CD4-positive, alpha-beta T cell (primary cell): ENCODE results near the gene LRRC39. TPM values are rescaled to one million over a fixed set of nuclear protein-coding genes. Genes with fewer than 3 reads are reported as not detected.
A peak's percentile ranks its signal among the peaks of the same experiment; 100 is the strongest.

Source experiments
- ATAC-seq: fragments of 200-7000 bp; cut with Tn5 transposase; one replicate; pipeline ENCODE4 v1.10.0; 2022; ENCODE audit warnings: mild to moderate bottlenecking; ENCODE audit not compliant: poor library complexity
- CTCF ChIA-PET: fragments of 350-600 bp; sonication (Branson Sonifier 250); formaldehyde crosslinking; loops from one replicate; lab custom pipeline; 2021; ENCODE audit warnings: antibody characterized with exemption, inconsistent platforms; lab: Charles Lee
- POLR2A ChIA-PET: fragments of 350-600 bp; sonication (Branson Sonifier 250); formaldehyde crosslinking; loops from one replicate; lab custom pipeline; 2021; ENCODE audit warnings: antibody characterized with exemption, inconsistent platforms; lab: Charles Lee
- DNase-seq, 14 experiments: peaks; one replicate each; pipeline ENCODE4 v3.0.0-alpha.2; 2013 to 2020; ENCODE audit warnings: mixed read lengths in 2 of 14
- H3K27ac ChIP-seq, 2 donors: one replicate each; pipeline versions ENCODE4 v1.5.1 to v1.7.0; 2013; ENCODE audit warnings: low read length in 2 of 2, low read depth in 1 of 2, mild to moderate bottlenecking in 1 of 2
- H3K27me3 ChIP-seq, 2 experiments: 1 replicate in 1 of 2; 2 replicates in 1 of 2; pipeline versions ENCODE4 v1.6.1 to v1.7.0; 2013; ENCODE audit warnings: low read length in 2 of 2, control low read depth in 1 of 2, mild to moderate bottlenecking in 1 of 2, moderate library complexity in 1 of 2; ENCODE audit not compliant: insufficient read depth in 2 of 2, control insufficient read depth in 1 of 2
- H3K36me3 ChIP-seq: one replicate; pipeline ENCODE4 v1.6.1; 2013; ENCODE audit warnings: low read length, control low read depth; ENCODE audit not compliant: insufficient read depth
- H3K4me1 ChIP-seq: one replicate; pipeline ENCODE4 v1.6.1; 2013; ENCODE audit warnings: low read length, control low read depth; ENCODE audit not compliant: insufficient read depth
- H3K4me3 ChIP-seq: one replicate; pipeline ENCODE4 v1.5.1; 2013; ENCODE audit warnings: mild to moderate bottlenecking, low read length, moderate library complexity
- H3K9me3 ChIP-seq, 2 experiments: 1 replicate in 1 of 2; 2 replicates in 1 of 2; pipeline versions ENCODE4 v1.6.1 to v1.7.0; 2013; ENCODE audit warnings: low read length in 2 of 2, mild to moderate bottlenecking in 2 of 2, control low read depth in 1 of 2, moderate library complexity in 1 of 2; ENCODE audit not compliant: control insufficient read depth in 1 of 2, insufficient read depth in 1 of 2
- H3K27ac Mint-ChIP-seq: one replicate; pipeline ENCODE4 v1.8.0; 2020; ENCODE audit warnings: mixed read lengths
- H3K27me3 Mint-ChIP-seq: one replicate; pipeline ENCODE4 v1.8.0; 2021; ENCODE audit warnings: mixed read lengths
- H3K36me3 Mint-ChIP-seq: one replicate; pipeline ENCODE4 v1.8.0; 2021; ENCODE audit warnings: low read depth, mixed read lengths
- H3K4me1 Mint-ChIP-seq: one replicate; pipeline ENCODE4 v1.8.0; 2021; ENCODE audit warnings: low read depth, mixed read lengths
- H3K4me3 Mint-ChIP-seq: one replicate; pipeline ENCODE4 v1.8.0; 2020; ENCODE audit warnings: mild to moderate bottlenecking, mixed read lengths
- H3K9me3 Mint-ChIP-seq: one replicate; pipeline ENCODE4 v1.8.0; 2020; ENCODE audit warnings: mixed read lengths
- intact Hi-C, 2 experiments: fragments of 100-400 bp; cut with DNase I in 1 of 2; cut with micrococcal nuclease in 1 of 2; formaldehyde crosslinking; loops; one replicate each; pipeline versions ENCODE4 v1.15.1 to v1.9.0; 2023 to 2025; cut with DNase I, micrococcal nuclease
- total RNA-seq, 174 experiments: library from RNA in 2 of 174; stranded (reverse) in 2 of 174; gene quantifications; one replicate each; pipeline ENCODE4 v1.2.3 and lab custom pipeline; 2021 to 2026
- TF ChIP-seq, protein P1 (sequence below): fragments of 200-600 bp; IDR thresholded peaks from one replicate; pipeline ENCODE4 v1.8.0; 2022; ENCODE audit warnings: antibody characterized with exemption, mild to moderate bottlenecking

Gene LRRC39
- total RNA-seq, 2 experiments from 2014 or later = 1.3 to 1.4 TPM

- Mint-ChIP-seq H3K27ac (no peak overlapping the region), H3K36me3 (peaks cover 21% of the 10 kb centered on the region), H3K4me3 (peak overlapping the region; percentile 30), H3K27me3 (no peaks in the 10 kb centered on the region), H3K9me3 (no peaks in the 10 kb centered on the region), H3K4me1 (peaks cover 38% of the 10 kb centered on the region)
- H3K36me3 ChIP-seq = peaks cover 3% of the 10 kb centered on the region
- POLR2A ChIA-PET = no interaction called here
- TF ChIP-seq, protein P1, sequence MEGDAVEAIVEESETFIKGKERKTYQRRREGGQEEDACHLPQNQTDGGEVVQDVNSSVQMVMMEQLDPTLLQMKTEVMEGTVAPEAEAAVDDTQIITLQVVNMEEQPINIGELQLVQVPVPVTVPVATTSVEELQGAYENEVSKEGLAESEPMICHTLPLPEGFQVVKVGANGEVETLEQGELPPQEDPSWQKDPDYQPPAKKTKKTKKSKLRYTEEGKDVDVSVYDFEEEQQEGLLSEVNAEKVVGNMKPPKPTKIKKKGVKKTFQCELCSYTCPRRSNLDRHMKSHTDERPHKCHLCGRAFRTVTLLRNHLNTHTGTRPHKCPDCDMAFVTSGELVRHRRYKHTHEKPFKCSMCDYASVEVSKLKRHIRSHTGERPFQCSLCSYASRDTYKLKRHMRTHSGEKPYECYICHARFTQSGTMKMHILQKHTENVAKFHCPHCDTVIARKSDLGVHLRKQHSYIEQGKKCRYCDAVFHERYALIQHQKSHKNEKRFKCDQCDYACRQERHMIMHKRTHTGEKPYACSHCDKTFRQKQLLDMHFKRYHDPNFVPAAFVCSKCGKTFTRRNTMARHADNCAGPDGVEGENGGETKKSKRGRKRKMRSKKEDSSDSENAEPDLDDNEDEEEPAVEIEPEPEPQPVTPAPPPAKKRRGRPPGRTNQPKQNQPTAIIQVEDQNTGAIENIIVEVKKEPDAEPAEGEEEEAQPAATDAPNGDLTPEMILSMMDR = no peak
- H3K4me1 ChIP-seq = peaks cover 12% of the 10 kb centered on the region
- CTCF ChIA-PET = no interaction called here
- intact Hi-C loops = loop anchor here (5.0 to 10.0 kb wide), 9 partner anchors 117 to 764 kb away; partner anchors contain the start of genes CDC14A (in 1 of the 2), DBT (in 1 of the 2), EXTL2 (in 1 of the 2) and RTCA (in 1 of the 2)
- no peak overlapping the region for H3K4me3 ChIP-seq
- no peaks in the 10 kb centered on the region for H3K27me3 ChIP-seq
- ATAC-seq (no peak), DNase-seq (no peak)
- H3K27ac ChIP-seq = no peak overlapping the region
- H3K9me3 ChIP-seq = no peaks in the 10 kb centered on the region
These were observed 47.4 kb downstream of the LRRC39 start for GRCh38 chr1:100130552-100131077.

- no peak overlapping the region for H3K4me3 Mint-ChIP-seq
- no peaks in the 10 kb centered on the region for H3K27me3 ChIP-seq
- peaks cover 4% of the 10 kb centered on the region for H3K4me1 ChIP-seq
- no peak overlapping the region for H3K4me3 ChIP-seq
- ChIA-PET POLR2A (no interaction called here), CTCF (no interaction called here)
- no peaks in the 10 kb centered on the region for H3K27me3 Mint-ChIP-seq
- peaks cover 9% of the 10 kb centered on the region for H3K4me1 Mint-ChIP-seq
- H3K9me3 ChIP-seq = no peaks in the 10 kb centered on the region
- ATAC-seq (no peak), DNase-seq (no peak)
- TF ChIP-seq, protein P1 = no peak
- peaks cover 3% of the 10 kb centered on the region for H3K36me3 ChIP-seq
- H3K9me3 Mint-ChIP-seq = no peaks in the 10 kb centered on the region
- no peak overlapping the region for H3K27ac ChIP-seq
- no peak overlapping the region for H3K27ac Mint-ChIP-seq
- peaks cover 9% of the 10 kb centered on the region for H3K36me3 Mint-ChIP-seq
- intact Hi-C loops = no loop called here
These were observed 50.8 kb downstream of the LRRC39 start for GRCh38 chr1:100127226-100127625.

DNA sequence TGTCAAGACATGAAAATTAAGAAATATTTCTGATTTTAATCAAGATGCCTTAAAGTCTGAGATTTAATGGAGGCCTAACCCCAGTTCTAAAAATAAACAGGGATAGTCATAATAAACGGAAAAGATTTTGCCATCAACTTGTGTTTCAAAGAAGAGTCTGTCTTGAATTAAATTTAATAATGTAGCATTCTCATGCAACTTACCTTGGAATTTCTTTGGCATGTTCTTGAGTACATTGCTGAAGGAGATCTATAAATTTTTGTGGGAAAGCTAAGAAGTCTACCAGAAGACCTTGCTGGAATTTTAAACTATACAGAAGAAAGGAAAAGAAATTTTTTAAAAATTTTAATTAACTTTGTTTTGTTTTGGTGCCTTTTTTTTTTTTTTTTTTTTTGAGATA lies 55.9 kb downstream of the LRRC39 start:
- Histone ChIP-seq H3K4me3 (no peak overlapping the region), H3K4me1 (no peaks in the 10 kb centered on the region), H3K27ac (no peak overlapping the region), H3K27me3 (no peaks in the 10 kb centered on the region), H3K36me3 (peaks cover 10% of the 10 kb centered on the region), H3K9me3 (no peaks in the 10 kb centered on the region)
- TF ChIP-seq, protein P1 = no peak
- peaks cover 19% of the 10 kb centered on the region for H3K36me3 Mint-ChIP-seq
- no peak overlapping the region for H3K27ac Mint-ChIP-seq
- no peaks in the 10 kb centered on the region for H3K9me3 Mint-ChIP-seq
- H3K4me3 Mint-ChIP-seq = no peak overlapping the region
- DNase-seq = no peak
- no peaks in the 10 kb centered on the region for H3K27me3 Mint-ChIP-seq
- POLR2A ChIA-PET = interaction anchor here (0.8 kb wide), 1 partner anchor 11 kb away, joined by 3 read pairs; the partner anchor contains the start of genes SASS6 and TRMT13
- intact Hi-C loops = no loop called here
- no peaks in the 10 kb centered on the region for H3K4me1 Mint-ChIP-seq
- ATAC-seq = no peak
- CTCF ChIA-PET = interaction anchor here (0.6 kb wide), 1 partner anchor 295 kb away, joined by 3 read pairs; no protein-coding TSS in a partner anchor
